IPS-NIHi7 (cell line): ENCODE results near the gene MAGED1.
"Not testable (repeated sequence)": the region's sequence is repeated elsewhere in the genome, so short reads cannot be mapped to it uniquely, and the experiment has no call there.

ENCODE experiments used
- DNase-seq: peaks from one replicate; pipeline ENCODE4 v3.0.0; 2012; ENCODE audit warnings: mixed read lengths; ENCODE audit errors: extremely low spot score

Gene MAGED1

GRCh38 chrX:51894697-51895336 is 1.4 kb downstream of the MAGED1 start:
- peak; percentile 40 for DNase-seq

GRCh38 chrX:51896626-51897025 is 3.2 kb downstream of the MAGED1 start:
- no peak for DNase-seq

- DNase-seq = no peak
Measured at GRCh38 chrX:51899741-51900140, 6.3 kb downstream of the MAGED1 start.

- no peak for DNase-seq
Measured at GRCh38 chrX:51902510-51903050, 9.2 kb downstream of the MAGED1 start.

- not testable (repeated sequence) for DNase-seq
Measured at GRCh38 chrX:51905152-51905551, 11.7 kb downstream of the MAGED1 start.

GRCh38 chrX:51905711-51906110 is 12.3 kb downstream of the MAGED1 start:
- DNase-seq = no peak

GRCh38 chrX:51917604-51918003 is 24.2 kb downstream of the MAGED1 start:
- no peak for DNase-seq

- peak; percentile 10 for DNase-seq
Measured at GRCh38 chrX:51922561-51922960, 29.1 kb downstream of the MAGED1 start.

DNA sequence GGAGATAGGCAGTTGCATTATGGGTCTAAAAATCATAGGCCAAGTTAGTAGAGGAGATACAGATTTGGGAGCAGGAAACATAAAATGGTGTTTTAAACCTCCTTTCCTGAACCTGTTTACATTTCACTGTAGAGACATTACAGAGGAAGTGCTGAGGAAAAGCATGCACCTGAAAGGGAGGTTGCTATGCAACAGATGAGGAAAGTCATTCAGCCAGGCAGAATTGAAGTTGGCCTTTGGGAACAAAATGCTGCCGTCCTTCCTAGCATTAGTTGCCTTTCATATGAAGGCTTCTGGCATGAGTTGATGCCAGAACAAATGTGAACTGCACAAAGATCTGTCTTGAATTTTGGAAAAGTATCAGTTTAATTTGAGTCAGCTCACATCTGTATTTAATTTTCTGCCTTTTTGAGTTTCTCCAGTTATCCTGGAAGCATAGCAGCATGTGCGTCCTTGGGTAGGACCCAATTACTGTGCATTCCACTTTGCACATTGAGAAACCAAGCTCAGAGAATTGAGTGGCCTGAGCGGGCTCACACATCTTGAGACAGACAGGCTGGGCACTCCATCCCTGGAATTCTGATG is 38.2 kb downstream of the MAGED1 start:
- no peak for DNase-seq
